ENCODE measurements around the gene PABPC1L. TPM values are rescaled to one million over a fixed set of nuclear protein-coding genes. Genes with fewer than 3 reads are reported as not detected.

The PABPC1L gene
- total RNA-seq, 2 experiments from 2014 or later: 88.4 to 93.8 TPM

- Mint-ChIP-seq H3K27me3 (no peaks in the 10 kb centered on the region), H3K4me3 (no peak overlapping the region), H3K36me3 (ENCODE audit: low read depth) (peaks cover 72% of the 10 kb centered on the region), H3K4me1 (ENCODE audit: low read depth) (peaks cover 12% of the 10 kb centered on the region), H3K9me3 (no peaks in the 10 kb centered on the region), H3K27ac (no peak overlapping the region)
- ATAC-seq (no peak), DNase-seq (no peak)
- TF ChIP-seq, protein P1, sequence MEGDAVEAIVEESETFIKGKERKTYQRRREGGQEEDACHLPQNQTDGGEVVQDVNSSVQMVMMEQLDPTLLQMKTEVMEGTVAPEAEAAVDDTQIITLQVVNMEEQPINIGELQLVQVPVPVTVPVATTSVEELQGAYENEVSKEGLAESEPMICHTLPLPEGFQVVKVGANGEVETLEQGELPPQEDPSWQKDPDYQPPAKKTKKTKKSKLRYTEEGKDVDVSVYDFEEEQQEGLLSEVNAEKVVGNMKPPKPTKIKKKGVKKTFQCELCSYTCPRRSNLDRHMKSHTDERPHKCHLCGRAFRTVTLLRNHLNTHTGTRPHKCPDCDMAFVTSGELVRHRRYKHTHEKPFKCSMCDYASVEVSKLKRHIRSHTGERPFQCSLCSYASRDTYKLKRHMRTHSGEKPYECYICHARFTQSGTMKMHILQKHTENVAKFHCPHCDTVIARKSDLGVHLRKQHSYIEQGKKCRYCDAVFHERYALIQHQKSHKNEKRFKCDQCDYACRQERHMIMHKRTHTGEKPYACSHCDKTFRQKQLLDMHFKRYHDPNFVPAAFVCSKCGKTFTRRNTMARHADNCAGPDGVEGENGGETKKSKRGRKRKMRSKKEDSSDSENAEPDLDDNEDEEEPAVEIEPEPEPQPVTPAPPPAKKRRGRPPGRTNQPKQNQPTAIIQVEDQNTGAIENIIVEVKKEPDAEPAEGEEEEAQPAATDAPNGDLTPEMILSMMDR (IDR thresholded peaks at IDR 0.05): no peak
- POLR2A ChIA-PET: interaction anchor here (1.1 to 4.7 kb wide), 3 partner anchors 9 to 12 kb away, joined by 3 to 35 read pairs (median 7); partner anchors contain the start of gene TOMM34
- intact Hi-C loops (cut with micrococcal nuclease): no loop called here
- CTCF ChIA-PET: interaction anchor here (0.8 to 1.7 kb wide), 3 partner anchors 96 to 148 kb away, joined by 3 to 6 read pairs (median 3); no protein-coding TSS in a partner anchor
Observed at GRCh38 chr20:44948513-44948912, 38.7 kb downstream of the PABPC1L start.

- TF ChIP-seq, protein P1 (IDR thresholded peaks at IDR 0.05): no peak
- no peak for DNase-seq
- ATAC-seq: no peak
- H3K27me3 Mint-ChIP-seq: no peaks in the 10 kb centered on the region
- peaks cover 75% of the 10 kb centered on the region for H3K36me3 Mint-ChIP-seq (ENCODE audit: low read depth)
- POLR2A ChIA-PET: interaction anchor here (1.1 to 5.4 kb wide), 4 partner anchors 8 to 41 kb away, joined by 3 to 35 read pairs (median 16); partner anchors contain the start of genes PABPC1L and TOMM34
- intact Hi-C loops (cut with micrococcal nuclease): no loop called here
- H3K4me3 Mint-ChIP-seq: no peak overlapping the region
- H3K27ac Mint-ChIP-seq: no peak overlapping the region
- peaks cover 15% of the 10 kb centered on the region for H3K4me1 Mint-ChIP-seq (ENCODE audit: low read depth)
- CTCF ChIA-PET: interaction anchor here (1.1 to 3.3 kb wide), 3 partner anchors 15 to 145 kb away, joined by 5 to 10 read pairs (median 5); no protein-coding TSS in a partner anchor
- H3K9me3 Mint-ChIP-seq: no peaks in the 10 kb centered on the region
Observed at GRCh38 chr20:44950368-44950767, 40.5 kb downstream of the PABPC1L start.

DNA sequence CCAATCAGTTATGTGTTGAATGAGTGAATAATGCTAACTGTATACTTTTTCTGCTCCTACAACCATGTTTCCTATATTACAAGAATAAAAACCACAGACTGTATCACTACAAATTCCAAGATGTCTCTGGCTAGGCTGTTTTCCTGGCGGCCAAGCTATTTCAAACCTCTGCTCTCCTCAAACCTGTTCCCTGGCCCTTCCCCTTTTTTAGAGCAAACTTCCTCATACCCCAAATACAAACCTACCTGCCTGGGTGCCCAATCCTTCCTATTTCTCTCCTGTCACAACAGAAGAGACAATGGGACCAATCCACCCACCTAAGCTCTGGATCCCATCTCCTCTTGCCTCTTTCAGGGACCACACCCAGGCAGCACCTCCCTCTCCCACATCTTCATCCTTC lies 42.9 kb downstream of the PABPC1L start:
- CTCF ChIA-PET: interaction anchor here (0.8 to 3.3 kb wide), 5 partner anchors 8 to 143 kb away, joined by 3 to 10 read pairs (median 9); partner anchors contain the start of gene TOMM34
- POLR2A ChIA-PET: interaction anchor here (0.7 to 5.4 kb wide), 5 partner anchors 11 to 100 kb away, joined by 3 to 30 read pairs (median 5); no protein-coding TSS in a partner anchor
- Mint-ChIP-seq H3K9me3 (no peaks in the 10 kb centered on the region), H3K27ac (peak overlapping the region; percentile 40), H3K27me3 (no peaks in the 10 kb centered on the region), H3K4me1 (ENCODE audit: low read depth) (peaks cover 31% of the 10 kb centered on the region), H3K36me3 (ENCODE audit: low read depth) (peaks cover 79% of the 10 kb centered on the region), H3K4me3 (no peak overlapping the region)
- TF ChIP-seq, protein P1 (IDR thresholded peaks at IDR 0.05): no peak
- ATAC-seq (no peak), DNase-seq (no peak)
- intact Hi-C loops (cut with micrococcal nuclease): no loop called here

GRCh38 chr20:44954211-44954610 lies 44.4 kb downstream of the PABPC1L start:
- Mint-ChIP-seq H3K36me3 (ENCODE audit: low read depth) (peaks cover 84% of the 10 kb centered on the region), H3K4me3 (no peak overlapping the region), H3K4me1 (ENCODE audit: low read depth) (peaks cover 44% of the 10 kb centered on the region), H3K27me3 (no peaks in the 10 kb centered on the region), H3K9me3 (no peaks in the 10 kb centered on the region), H3K27ac (no peak overlapping the region)
- CTCF ChIA-PET: interaction anchor here (0.9 to 1.2 kb wide), 2 partner anchors 11 to 129 kb away, joined by 3 read pairs; no protein-coding TSS in a partner anchor
- ATAC-seq (no peak), DNase-seq (no peak)
- POLR2A ChIA-PET: interaction anchor here (1.0 to 5.4 kb wide), 4 partner anchors 9 to 42 kb away, joined by 4 to 30 read pairs (median 8); no protein-coding TSS in a partner anchor
- TF ChIP-seq, protein P1 (IDR thresholded peaks at IDR 0.05): no peak
- intact Hi-C loops (cut with micrococcal nuclease): no loop called here

DNA sequence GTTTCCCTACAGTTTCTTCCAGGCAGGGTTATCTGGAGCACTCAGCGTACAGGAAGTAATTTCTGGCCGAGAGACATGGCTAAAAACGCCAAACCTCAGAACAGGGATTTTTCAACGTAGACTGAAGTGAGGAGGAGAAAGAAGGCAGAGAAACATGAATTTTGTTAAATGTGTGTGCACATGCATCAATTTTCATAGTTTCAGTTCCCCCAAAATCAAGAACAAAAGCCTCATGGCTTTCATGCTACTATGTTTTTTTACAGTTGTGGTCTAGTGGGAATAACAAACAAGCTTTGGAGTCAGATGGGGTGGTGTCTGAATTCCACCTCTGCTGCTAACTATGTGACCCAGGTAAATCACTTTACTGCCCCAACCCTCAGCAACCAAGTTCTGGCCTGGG lies 45.4 kb downstream of the PABPC1L start:
- ChIA-PET CTCF (no interaction called here), POLR2A (interaction anchor here (0.6 to 1.9 kb wide), 3 partner anchors 8 to 41 kb away, joined by 3 to 6 read pairs (median 4); no protein-coding TSS in a partner anchor)
- ATAC-seq: no peak
- H3K36me3 Mint-ChIP-seq (ENCODE audit: low read depth): peaks cover 84% of the 10 kb centered on the region
- peaks cover 49% of the 10 kb centered on the region for H3K4me1 Mint-ChIP-seq (ENCODE audit: low read depth)
- TF ChIP-seq, protein P1 (IDR thresholded peaks at IDR 0.05): no peak
- H3K9me3 Mint-ChIP-seq: no peaks in the 10 kb centered on the region
- intact Hi-C loops (cut with micrococcal nuclease): no loop called here
- no peak overlapping the region for H3K27ac Mint-ChIP-seq
- no peak for DNase-seq
- H3K4me3 Mint-ChIP-seq: no peak overlapping the region
- H3K27me3 Mint-ChIP-seq: no peaks in the 10 kb centered on the region

Measured in activated CD8-positive, alpha-beta T cell treated with anti-CD3 and anti-CD28 coated beads for 36 hours (primary cell).